HEK293 (cell line): ENCODE measurements around the gene NOC2L.

Source experiments
- SALL2 ChIP-seq: fragments of 450-650 bp; formaldehyde crosslinking; IDR thresholded peaks from 2 replicates; pipeline ENCODE4 v1.5.0; 2017; ENCODE audit warnings: missing biosample characterization, mild to moderate bottlenecking, missing genetic modification characterization, borderline replicate concordance
- ZNF10 ChIP-seq: fragments of 450-650 bp; formaldehyde crosslinking; IDR thresholded peaks from 2 replicates; pipeline ENCODE4 v1.5.1; 2017; ENCODE audit warnings: missing biosample characterization, missing genetic modification characterization
- ZNF140 ChIP-seq: fragments of 450-650 bp; formaldehyde crosslinking; IDR thresholded peaks from 2 replicates; pipeline ENCODE4 v1.5.1; 2016; ENCODE audit warnings: missing biosample characterization, missing genetic modification characterization
- ZNF366 ChIP-seq: fragments of 450-650 bp; formaldehyde crosslinking; conservative IDR thresholded peaks from 2 replicates; pipeline ENCODE4 v1.5.1; 2016; ENCODE audit warnings: missing biosample characterization, missing genetic modification characterization
- ZNF514 ChIP-seq: fragments of 450-650 bp; formaldehyde crosslinking; IDR thresholded peaks from 2 replicates; pipeline ENCODE4 v1.5.1; 2016; ENCODE audit warnings: missing biosample characterization, missing genetic modification characterization
- ZNF549 ChIP-seq: fragments of 450-650 bp; IDR thresholded peaks from 2 replicates; pipeline ENCODE4 v1.5.1; 2018; ENCODE audit warnings: missing biosample characterization, missing genetic modification characterization, mild to moderate bottlenecking, inconsistent platforms, moderate library complexity
- ZNF76 ChIP-seq: fragments of 450-650 bp; formaldehyde crosslinking; IDR thresholded peaks from 2 replicates; pipeline ENCODE4; 2016; ENCODE audit warnings: low read depth, missing biosample characterization, missing genetic modification characterization, borderline replicate concordance
- TF ChIP-seq, protein P1 (sequence below): fragments of 450-650 bp; formaldehyde crosslinking; optimal IDR thresholded peaks from 2 replicates; pipeline ENCODE3; 2016; ENCODE audit warnings: missing biosample characterization, mild to moderate bottlenecking, missing genetic modification characterization
- TF ChIP-seq, protein P2 (sequence below): fragments of 450-650 bp; formaldehyde crosslinking; IDR thresholded peaks from 2 replicates; pipeline ENCODE4 v1.5.1; 2016; ENCODE audit warnings: missing biosample characterization, missing genetic modification characterization

DNA sequence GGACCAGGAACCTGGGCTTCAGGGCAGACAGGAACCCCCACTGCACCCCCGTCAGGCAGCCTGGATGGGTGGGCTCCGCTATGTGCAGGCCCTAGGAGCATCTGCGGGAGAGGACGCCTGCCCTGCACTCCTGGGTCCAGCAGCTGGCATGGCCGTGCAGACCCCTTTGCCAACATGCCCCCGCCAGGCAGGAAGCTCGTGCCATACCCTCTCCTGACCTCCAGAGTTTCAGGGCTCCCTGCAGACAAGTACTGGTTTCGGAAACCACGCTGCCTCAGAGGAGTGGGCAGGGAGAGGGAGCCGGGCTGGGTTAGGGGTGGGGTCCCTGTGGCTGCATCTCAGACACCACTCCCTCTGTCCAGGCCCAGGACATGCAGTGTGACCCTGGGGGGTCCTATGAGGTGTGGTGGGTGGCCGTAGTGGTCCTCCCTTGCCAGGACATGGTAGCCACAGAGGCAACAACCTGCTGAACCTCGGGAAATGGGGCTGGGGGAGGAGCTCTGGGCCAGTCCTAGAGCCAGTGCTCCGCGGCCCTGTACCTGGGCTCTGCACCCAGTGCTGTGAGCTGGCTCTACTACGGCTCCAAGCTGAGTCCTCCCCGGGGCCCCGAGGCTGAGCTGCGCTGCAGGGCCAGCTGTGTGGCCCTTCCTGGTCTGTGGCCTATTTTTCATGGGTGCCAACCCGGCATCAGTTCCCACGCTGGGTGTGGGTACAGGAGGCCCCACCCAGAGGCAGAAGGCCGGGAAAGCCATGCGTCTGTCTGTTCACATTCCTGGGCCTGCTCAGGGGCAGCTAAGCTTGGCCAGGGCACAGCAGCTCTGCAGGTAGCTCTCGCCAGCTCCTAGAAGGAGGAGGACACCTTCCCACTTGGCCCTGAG is 8.6 kb upstream of the NOC2L start:
- TF ChIP-seq, protein P1, sequence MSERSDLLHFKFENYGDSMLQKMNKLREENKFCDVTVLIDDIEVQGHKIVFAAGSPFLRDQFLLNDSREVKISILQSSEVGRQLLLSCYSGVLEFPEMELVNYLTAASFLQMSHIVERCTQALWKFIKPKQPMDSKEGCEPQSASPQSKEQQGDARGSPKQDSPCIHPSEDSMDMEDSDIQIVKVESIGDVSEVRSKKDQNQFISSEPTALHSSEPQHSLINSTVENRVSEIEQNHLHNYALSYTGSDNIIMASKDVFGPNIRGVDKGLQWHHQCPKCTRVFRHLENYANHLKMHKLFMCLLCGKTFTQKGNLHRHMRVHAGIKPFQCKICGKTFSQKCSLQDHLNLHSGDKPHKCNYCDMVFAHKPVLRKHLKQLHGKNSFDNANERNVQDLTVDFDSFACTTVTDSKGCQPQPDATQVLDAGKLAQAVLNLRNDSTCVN (tag by site-specific recombination): no peak
- TF ChIP-seq, protein P2, sequence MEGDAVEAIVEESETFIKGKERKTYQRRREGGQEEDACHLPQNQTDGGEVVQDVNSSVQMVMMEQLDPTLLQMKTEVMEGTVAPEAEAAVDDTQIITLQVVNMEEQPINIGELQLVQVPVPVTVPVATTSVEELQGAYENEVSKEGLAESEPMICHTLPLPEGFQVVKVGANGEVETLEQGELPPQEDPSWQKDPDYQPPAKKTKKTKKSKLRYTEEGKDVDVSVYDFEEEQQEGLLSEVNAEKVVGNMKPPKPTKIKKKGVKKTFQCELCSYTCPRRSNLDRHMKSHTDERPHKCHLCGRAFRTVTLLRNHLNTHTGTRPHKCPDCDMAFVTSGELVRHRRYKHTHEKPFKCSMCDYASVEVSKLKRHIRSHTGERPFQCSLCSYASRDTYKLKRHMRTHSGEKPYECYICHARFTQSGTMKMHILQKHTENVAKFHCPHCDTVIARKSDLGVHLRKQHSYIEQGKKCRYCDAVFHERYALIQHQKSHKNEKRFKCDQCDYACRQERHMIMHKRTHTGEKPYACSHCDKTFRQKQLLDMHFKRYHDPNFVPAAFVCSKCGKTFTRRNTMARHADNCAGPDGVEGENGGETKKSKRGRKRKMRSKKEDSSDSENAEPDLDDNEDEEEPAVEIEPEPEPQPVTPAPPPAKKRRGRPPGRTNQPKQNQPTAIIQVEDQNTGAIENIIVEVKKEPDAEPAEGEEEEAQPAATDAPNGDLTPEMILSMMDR (tag by site-specific recombination): no peak
- TF ChIP-seq ZNF140 (tag by site-specific recombination) (no peak), SALL2 (tag by site-specific recombination) (no peak), ZNF10 (no peak), ZNF76 (tag by site-specific recombination) (no peak), ZNF549 (tag by site-specific recombination) (no peak), ZNF514 (tag by site-specific recombination) (no peak), ZNF366 (no peak)
